Measurements from ENCODE around the gene RBP5. TPM values are rescaled to one million over a fixed set of nuclear protein-coding genes. Genes with fewer than 3 reads are reported as not detected.

Gene RBP5
- total and polyA plus RNA-seq, 12 donors, result 2.0 to 17.8 (median 9.1) TPM

DNA sequence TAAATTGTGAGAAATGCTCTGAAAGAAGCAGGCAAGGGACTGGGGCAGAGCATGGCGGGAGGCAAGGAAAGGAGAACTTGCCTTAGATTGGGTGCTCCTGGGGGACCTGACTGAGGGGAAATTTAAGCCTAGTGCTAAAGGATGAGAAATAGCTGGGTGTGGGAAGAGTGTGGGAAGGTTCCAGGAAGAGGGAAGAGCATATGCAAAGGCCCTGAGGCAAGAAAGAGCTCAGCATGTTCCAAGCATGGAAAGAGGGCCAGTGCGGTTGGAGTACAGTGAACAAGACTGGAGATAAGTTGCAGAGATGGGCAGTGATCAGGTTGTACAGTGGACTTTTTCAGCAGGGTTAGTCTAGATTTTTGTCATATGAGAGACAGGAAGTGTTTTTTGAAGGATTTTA is 10.5 kb upstream of the RBP5 start:
- WGBS, 4 donors, result 97 to 100% (median 98%) methylated on average over 2 of the region's 2 CpGs
- H3K27ac ChIP-seq, result no peak overlapping the region
- H3K4me3 ChIP-seq, result no peak overlapping the region
- no peaks in the 10 kb centered on the region for H3K9me3 ChIP-seq (replicated peaks in 1 of 3)
- DNase-seq, result no peak
- TF ChIP-seq CTCF (IDR thresholded peaks at IDR 0.05) (no peak), POLR2A (IDR thresholded peaks at IDR 0.05) (no peak)
- H3K4me1 ChIP-seq (replicated peaks in 1 of 2), result no peaks in the 10 kb centered on the region
- H3K27me3 ChIP-seq, result no peaks in the 10 kb centered on the region
- peaks cover 0 to 62% of the 10 kb centered on the region in 2 donors for H3K36me3 ChIP-seq (replicated peaks in 1 of 2)
- intact Hi-C loops (cut with DNase I), result no loop called here

GRCh38 chr12:7137908-7138307 is 9.2 kb upstream of the RBP5 start:
- peaks cover 0 to 60% of the 10 kb centered on the region in 2 donors for H3K36me3 ChIP-seq (replicated peaks in 1 of 2)
- no peak for DNase-seq
- no peaks in the 10 kb centered on the region for H3K4me1 ChIP-seq (replicated peaks in 1 of 2)
- no peak overlapping the region for H3K4me3 ChIP-seq
- H3K9me3 ChIP-seq (replicated peaks in 1 of 3), result no peaks in the 10 kb centered on the region
- no peaks in the 10 kb centered on the region for H3K27me3 ChIP-seq
- TF ChIP-seq CTCF (IDR thresholded peaks at IDR 0.05), result no peak
- no peak for TF ChIP-seq POLR2A (IDR thresholded peaks at IDR 0.05)
- intact Hi-C loops (cut with DNase I), result no loop called here
- 48 to 62% (median 55%) methylated on average over 4 of the region's 4 CpGs for WGBS, 4 donors
- H3K27ac ChIP-seq, result no peak overlapping the region

GRCh38 chr12:7136676-7137075 is 8.0 kb upstream of the RBP5 start:
- 86 to 100% (median 93%) methylated on average over 3 of the region's 3 CpGs for WGBS, 4 donors
- TF ChIP-seq POLR2A (IDR thresholded peaks at IDR 0.05) (no peak), CTCF (IDR thresholded peaks at IDR 0.05) (no peak)
- no peak overlapping the region for H3K4me3 ChIP-seq
- no peak overlapping the region for H3K27ac ChIP-seq
- H3K9me3 ChIP-seq (replicated peaks in 1 of 3), result no peaks in the 10 kb centered on the region
- DNase-seq, result no peak
- H3K27me3 ChIP-seq, result no peaks in the 10 kb centered on the region
- intact Hi-C loops (cut with DNase I), result no loop called here
- H3K36me3 ChIP-seq (replicated peaks in 1 of 2), result peaks cover 0 to 56% of the 10 kb centered on the region in 2 donors
- H3K4me1 ChIP-seq (replicated peaks in 1 of 2), result peaks cover 0 to 2% of the 10 kb centered on the region in 2 donors

DNA sequence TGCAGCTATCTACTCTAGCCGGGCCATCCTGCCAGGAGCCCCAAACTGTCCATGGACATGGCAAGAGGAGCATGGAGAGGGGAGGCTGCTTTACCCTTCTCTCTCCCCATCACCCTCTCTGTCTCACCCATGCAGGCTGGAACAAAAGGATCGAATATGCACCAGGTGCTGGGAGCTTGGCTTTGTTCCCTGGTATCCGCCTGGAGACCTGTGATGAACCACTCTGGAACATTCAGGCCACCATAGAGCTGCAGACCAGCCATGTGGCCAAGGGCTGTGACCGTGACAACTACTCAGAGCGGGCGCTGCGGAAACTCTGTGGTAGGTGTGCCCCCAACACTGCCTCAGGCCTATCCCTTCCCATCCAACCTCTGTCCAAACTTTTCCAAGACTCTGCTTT is 7.4 kb upstream of the RBP5 start:
- 89 to 97% (median 93%) methylated on average over 6 to 7 of the region's 7 CpGs for WGBS, 4 donors

More for the DNA sequence above, 7.4 kb upstream of the RBP5 start:
- H3K4me1 ChIP-seq (replicated peaks in 1 of 2), result peaks cover 1 to 8% of the 10 kb centered on the region in 2 donors
- H3K27ac ChIP-seq, result no peak overlapping the region
- no peaks in the 10 kb centered on the region for H3K9me3 ChIP-seq (replicated peaks in 1 of 3)
- no peaks in the 10 kb centered on the region for H3K27me3 ChIP-seq
- peaks cover 0 to 52% of the 10 kb centered on the region in 2 donors for H3K36me3 ChIP-seq (replicated peaks in 1 of 2)
- no peak overlapping the region for H3K4me3 ChIP-seq
- no peak for DNase-seq
- intact Hi-C loops (cut with DNase I), result no loop called here
- TF ChIP-seq POLR2A (IDR thresholded peaks at IDR 0.05) (no peak), CTCF (IDR thresholded peaks at IDR 0.05) (no peak)

All from adrenal gland (tissue), 12 donors.